IPS-NIHi7 (cell line): ENCODE results near the gene SERPINH1.

Experiments
- DNase-seq: peaks from one replicate; pipeline ENCODE4 v3.0.0; 2012; ENCODE audit warnings: mixed read lengths; ENCODE audit errors: extremely low spot score

SERPINH1 gene

DNA sequence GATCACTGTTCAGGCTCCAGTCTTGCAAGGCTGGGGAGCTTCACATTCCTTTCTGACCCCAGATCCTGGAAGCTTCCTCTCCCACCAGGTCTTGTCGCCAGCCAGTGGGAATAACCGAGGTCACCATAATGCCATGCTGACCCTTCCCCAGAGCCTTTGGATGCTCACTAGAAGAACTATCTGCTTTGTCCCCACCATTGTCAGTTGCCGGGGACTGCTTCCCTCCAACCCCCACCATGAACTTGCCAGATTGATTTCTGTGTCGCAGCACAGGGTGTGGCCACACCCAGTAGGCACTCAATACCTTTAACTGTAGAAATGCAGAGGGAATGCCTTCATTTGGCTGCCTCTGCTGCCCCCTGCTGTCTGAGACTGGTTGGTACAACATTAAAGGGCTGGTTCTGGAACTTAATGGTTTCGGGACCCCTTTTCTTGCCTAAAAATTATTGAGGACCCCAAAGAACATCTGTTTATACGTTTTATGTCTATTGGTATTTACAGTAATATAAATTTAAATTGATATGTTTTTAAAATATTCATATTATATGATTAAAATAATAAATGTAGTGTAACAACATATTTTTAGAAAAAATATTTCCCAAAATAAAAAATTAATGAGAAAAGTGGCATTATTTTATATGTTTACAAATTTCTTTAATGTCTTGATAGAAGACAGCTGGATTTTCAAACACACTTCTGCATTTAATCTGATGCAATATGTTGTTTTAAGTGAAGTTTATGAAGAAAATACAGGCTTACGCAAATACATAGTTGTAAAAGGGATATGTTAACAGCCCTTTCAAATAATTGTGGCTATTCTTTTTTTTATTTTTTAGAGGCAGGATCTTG lies 29.6 kb upstream of the SERPINH1 start:
- DNase-seq = peak; percentile 84

DNA sequence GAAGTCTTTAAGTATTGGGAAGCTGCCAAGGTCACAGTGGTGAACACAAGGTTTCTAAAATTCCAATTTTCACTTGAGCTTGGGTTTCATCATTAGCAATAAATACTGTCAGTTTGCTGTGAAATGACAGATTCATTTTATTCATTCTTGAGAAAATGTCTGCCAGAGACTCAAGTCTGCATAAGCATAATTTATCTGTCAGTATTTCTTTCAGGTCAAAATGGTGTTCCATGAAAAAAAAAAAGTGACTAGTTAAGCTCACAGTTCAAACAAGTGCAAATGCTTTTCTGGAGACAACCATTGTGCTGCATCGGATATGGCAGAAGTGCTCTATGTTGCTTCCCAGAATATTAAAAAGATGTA lies 28.2 kb upstream of the SERPINH1 start:
- no peak for DNase-seq

DNA sequence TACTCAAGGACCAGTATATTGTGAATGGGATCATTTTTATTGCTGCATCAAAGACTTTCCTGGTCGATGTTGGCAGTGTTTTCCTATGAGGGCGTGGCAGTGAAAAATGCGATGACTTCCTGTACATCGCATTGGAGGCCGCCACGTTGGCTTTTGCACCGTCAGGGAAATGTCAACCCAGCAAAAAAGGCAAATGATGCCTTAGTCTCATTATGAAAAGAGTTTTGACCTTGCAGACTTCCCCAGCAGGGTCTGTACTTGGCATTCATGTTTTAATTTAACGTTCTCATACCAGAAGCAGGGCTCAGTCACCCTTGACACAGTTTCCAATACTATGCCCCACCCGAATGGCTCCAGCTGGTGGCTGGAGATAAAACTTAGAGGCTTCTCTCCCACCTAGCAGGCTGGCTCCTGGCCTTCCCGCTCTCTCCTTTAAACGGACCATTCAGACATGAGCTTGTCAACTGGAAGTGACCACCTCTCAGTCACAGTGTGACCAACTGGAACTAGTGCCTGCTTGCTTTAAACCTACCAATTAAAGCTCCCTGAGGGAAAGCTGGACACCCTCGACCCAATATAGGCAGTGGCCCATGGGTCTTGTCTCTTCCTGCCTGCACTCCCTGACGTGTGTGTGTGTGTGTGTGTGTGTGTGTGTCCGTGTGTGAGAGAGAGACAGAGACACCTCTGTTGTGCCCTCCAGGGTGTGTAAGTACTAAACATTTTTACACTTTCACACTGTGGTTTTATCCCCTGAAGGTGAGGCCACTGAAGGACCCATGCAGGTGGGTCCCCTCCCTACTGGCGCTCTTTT lies 27.6 kb upstream of the SERPINH1 start:
- no peak for DNase-seq

DNA sequence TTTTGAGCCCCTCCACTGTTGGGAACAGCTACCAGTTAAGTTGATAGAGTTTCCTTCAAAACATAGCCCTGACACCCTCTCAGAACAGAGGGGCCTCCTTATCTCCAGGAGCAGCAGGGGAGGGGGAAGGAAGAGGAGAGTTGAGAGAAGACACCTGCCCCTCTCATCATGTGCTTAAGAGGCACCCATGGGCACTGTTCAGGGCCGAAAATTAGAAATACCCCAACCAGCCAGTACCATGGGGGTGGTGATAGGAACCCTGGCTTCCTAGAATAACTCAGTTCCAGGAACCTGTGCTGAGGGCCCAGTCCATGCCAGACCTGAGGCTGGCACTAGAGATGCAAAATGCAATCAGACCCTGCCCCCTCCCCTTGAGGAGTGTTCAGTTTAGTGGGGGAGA lies 27.0 kb upstream of the SERPINH1 start:
- DNase-seq = no peak

DNA sequence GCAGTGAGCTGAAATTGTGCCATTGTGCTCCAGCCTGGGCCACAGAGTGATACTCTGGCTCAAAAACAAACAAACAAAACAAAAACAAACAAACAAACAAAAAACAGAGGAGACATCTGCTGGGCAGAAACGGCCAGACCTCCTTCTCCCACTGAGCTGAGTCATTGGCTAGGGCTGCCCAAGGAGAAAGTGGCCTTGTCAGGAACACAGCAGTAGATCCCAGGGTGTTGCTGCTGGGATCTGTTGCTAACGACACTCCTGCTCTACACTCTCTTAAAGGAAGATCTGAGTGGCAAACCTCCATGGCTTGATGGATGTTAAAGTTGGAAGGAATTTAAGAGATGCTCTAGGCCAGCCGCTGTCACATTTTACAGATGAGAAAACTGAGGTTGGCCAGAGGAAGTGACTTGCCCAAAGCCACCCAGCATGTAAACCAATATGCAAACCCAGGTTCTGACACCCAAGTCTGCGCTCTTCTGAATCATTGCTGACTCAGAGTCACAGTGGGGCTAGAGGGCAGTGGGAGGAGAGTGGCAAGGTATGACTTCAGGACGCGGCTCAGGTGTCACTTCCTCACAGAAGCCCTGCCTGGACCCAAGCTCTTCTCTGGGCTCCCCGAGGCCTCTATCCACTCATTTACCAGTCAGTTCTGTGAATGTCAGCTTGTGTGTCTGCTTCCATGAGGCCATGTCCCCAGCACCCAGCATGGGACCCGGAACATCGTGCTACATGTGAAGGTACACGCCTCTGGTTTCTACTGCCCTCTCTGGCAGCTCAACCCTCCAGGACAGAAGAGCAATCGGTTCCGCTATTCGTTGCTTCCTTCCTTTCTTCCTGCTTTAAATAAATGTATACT lies 25.0 kb upstream of the SERPINH1 start:
- DNase-seq = no peak

DNA sequence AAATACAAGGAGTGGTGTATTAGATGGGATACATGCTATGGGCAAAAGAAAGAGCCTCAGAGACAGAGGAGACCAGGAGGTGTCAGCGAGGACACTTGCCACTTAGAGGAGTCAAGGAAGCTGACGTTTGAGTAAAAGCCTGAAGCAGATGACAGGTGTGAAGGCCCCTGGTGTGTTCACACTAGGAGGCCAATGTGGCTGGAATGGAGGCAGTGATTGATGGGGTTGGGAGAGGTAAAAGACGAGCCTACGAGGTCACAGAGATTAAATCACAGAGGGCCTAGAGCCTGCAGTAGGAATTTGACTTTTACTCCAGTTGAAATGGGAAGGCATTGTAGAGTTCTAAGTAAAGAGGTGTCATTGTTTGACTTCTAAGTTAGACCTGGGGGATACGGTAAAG lies 24.3 kb upstream of the SERPINH1 start:
- DNase-seq = no peak

DNA sequence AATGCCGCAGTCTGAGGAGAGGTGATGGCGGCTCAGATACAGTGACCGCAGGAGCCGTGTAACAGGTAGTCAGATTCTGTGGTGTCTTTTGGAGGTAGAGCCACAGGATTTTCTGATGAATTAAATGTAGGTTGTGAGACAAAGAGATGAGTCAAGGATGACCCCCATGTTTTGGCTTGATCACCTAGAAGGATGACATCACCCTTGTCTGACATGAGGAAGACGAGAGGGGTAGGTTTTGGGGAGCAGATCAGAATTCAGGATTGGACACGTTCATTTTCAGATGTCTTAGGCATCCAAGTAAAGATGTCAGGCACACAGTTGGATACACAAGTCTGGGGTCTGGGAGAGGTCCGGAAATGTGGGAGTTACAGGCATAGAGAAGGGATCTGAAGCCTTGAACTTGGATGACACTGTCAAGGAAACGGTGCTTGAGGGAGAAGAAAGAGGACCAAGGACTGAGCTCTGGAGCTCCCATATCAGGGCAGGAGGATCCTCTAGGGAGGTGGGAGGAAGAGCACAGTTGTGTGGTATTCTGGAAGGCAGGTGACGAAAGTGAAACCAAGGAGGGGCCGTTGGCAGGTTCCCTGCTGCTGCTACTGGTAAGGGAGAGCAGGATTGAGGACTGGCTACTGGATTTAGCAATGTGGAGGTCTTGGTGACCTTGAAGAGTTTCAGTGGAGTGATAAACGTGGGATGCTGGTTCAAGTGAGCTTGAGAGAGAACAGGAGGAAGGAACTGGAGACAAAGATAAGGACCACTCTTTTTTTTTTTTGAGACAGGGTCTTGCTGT lies 23.7 kb upstream of the SERPINH1 start:
- no peak for DNase-seq

DNA sequence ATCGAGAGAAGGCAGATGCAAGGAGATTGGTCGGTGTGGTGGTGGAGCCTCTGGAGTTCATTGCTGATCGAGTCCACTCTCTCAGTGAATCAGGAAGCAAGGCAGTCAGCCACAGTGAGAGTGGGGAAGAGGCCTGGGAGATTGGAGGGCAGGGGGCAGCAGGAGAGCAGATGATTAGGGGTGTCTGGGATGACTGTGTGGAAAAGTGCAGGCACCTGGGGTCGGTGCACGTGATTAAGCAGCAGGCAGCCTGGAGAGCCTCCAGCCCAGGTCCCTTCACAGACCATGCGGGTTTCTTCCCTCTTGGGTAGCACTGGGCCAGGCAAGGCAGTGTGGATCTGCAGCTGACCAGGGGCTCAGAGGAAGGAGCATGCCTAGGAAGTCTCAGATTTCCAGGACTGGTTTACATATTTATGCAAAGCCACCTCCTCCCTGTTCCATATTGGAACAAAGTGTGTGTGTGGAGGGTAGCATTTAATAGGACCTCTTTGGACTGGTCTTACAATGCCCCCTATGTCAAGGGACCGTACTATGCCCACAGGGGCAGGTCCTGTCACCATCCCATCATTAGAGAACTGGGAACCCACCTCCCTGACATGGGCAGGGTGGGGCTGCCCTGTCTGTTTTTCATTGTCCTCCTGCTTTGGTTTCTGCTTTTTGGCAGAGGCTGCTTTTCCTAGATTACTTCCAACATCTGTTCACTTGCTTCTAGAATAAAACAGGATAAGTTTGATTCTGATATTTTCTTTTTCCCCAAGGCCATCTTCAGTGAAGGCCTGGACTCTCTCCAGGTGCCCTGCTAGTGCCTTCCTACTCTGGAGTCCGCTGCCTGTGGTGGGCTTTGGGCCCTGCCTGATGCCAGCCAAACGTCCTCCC lies 22.4 kb upstream of the SERPINH1 start:
- DNase-seq = no peak

DNA sequence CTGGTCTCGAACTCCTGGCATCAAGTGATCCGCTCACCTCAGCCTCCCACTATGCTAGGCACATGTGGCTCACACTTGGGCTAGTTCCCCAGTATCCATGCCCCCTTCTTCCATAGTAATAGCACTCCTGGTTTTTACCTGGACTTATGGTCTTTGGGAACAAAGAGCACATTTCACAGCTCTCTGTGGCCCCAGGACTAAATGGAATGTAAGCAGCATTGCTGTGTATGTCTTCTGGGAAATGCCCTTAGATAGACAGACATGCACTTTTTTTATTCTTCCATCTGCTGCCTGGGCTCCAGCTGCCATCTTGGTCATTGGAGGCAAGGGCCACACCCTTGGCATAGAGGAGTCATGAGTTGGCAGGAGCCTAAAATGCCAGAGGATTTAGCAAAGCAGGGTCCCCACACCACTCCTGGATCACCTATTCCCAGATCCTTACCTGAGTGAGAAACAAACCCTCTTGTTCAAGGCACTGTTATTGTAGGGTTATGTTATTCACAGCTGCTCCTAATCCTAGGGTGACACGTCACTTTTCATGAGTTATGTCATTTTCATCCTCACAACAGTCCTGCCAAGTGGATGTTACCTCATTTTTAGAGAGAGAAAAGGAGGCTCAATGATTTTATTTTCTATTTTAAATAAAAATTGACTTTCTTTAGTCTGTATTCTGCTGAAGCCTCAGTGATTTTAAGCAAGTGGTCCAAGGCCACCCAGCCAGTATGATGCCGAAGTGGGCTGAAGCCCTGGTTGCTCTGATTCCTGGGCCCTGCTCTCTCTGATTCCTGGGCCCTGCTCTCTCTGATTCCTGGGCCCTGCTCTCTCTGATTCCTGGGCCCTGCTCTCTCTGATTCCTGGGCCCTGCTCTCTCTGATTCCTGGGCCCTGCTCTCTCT lies 20.6 kb upstream of the SERPINH1 start:
- no peak for DNase-seq

DNA sequence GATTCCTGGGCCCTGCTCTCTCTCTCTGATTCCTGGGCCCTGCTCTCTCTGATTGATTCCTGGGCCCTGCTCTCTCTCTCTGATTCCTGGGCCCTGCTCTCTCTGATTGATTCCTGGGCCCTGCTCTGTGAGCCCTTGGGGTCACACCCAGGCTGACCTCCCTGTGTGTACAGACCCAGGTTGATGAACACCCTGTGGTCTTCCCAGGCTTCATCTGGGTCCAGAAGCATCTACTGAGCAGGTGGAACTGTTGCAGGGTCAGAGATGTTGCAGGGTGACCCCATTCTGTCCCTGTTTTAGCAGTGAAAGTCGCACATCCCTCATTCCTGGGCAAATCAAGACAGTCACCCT lies 20.0 kb upstream of the SERPINH1 start:
- no peak for DNase-seq

DNA sequence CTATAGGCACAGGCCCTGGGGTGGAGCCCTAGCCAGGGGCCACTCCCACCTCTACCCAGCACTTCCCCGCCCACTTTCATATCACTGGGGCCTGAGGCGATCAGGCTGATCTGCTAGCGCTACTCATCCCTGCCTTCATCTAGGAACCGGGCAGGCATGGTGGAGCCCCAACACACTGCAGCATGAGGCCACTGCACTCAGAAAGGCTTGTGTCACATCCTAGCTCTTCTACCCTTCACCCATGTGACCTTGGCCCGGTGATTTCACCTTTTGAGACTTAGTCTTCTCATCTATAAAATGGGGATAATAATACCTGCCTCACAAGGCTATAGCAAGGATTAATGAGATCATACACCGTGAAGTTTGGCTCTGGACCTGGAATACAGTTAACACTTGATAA lies 18.2 kb upstream of the SERPINH1 start:
- DNase-seq = no peak

DNA sequence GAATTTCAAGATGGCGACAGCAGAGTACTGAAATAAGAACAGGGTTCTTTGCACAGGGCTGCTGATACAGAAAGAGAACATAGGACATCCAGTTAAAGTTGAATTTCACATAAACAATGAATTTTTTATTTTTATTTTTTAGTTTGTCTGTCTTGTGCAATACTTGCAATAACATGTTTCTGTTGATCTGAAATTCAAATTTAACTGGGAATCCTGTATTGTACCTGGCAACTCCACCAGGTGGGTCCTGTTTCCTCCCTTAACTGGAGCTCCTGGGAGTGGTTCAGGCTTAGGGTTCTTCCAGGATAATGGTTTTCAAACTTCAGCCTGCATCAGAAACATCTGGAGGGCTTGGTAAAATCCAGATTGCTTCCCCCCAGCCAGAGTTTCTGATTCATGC lies 14.9 kb upstream of the SERPINH1 start:
- DNase-seq = no peak

DNA sequence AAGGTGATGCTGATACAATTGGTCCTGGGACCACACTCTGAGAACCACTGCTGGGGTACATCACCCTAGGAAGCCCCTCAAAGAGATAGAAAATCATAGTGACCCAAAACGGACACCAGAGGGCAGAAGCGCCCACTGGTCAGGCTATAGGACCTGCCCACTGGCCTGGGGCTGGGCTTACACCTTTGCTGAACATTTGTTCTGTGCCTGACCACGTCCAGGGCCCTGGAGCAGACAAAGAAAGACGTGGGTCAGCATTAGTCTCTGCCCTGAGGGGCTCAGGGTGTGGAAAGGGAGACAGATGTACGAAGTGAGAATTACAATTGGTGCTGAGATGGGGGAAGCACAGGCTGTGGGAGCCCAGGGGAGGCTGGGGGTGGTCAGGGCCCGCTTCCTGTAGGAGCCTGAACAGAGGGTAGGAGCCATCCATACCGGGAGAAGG lies 14.4 kb upstream of the SERPINH1 start:
- DNase-seq = peak; percentile 92

DNA sequence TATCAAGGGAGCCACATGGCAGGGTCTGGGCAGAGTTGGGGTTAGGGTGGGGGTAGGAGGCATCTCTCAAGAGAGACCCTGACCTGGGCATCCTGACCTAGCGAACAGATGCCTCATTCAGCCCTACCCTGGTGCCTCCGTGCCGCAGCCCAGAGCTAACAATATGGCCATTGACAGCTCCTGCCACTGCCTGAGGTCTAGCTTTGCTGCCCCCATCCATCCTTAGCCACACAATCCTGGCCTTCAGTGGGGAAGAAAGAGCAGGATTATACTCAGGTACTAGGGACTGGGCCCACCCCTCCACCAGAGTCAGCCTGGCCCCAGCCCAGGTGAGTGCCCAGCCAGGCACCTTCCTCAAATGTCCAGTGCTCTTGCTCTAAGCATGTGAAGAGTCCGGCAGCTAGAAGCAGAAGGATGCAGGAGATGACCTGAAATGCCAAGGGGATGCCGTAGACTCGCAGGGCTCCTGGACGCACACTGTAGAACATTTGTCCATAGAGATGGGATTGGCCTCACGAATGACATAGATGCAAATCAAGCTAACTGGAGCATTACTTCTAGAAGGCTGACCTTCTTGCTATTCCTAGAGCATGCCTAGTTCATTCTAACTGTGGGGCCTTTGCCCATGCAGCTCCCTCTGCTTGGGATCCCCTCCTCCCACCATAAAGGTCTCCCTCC lies 13.3 kb upstream of the SERPINH1 start:
- no peak for DNase-seq

DNA sequence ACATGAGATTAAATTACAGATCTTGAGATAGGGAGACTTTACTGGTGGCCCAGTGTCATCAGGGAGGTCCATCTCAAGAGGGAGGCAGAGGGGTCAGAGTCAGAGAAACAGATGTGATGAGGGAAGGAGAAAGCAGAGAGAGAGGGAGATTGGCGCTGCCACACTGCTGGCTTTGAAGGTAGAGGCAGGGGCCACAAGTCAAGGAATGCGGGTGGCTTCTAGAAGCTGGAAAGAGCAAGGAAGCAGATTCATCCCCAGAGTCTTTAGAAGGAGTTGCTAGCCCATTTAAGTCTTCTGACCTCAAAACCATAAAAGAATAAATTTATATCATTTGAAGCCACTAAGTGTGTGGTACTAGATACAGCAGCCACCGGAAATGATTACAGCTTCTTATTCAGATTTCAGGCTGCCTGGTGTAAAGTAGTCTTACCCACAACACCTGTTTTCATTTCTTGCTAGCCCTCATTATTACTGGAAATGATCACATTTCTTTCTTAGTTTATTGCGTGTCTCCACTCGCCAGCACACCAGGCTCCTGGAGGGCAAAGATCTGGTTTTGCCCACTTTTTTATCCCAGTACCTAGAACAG lies 12.6 kb upstream of the SERPINH1 start:
- no peak for DNase-seq

DNA sequence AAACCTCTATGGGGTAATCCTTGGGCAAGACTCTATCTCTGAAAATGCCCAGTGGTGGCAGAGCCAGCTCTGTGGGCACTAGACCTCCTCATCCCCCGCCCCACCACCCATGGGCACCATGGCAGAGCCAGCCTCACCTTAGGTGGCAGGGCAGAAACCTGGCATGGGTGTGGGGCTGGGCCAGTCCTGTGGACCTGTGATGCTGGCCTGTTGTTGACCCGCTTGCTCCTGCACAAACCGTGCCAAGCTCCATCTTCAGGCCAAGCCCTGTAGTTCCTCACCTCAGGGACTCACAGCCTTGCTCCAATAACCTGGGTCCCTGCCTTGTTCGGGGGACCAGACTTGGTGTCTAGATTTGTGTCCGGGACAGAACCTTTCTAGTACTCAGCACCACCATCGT lies 8.9 kb upstream of the SERPINH1 start:
- no peak for DNase-seq

DNA sequence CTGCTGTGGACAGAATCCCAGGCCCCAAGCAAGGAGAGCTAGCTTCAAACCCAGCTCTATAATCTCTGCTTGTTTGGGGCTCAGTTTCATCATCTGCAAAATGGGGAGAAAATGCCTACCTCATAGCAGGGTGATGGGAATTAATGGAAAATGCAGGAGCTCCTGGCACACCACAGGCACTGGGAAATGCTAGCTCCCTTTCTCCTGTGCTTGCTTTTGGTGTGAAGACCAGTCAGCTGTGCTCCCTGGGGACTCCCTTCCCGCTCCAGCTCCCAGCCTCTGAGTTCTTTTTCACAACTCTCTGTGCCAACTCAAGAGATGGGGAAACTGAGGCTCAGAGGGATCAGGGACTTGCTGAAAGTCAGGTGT lies 8.2 kb upstream of the SERPINH1 start:
- no peak for DNase-seq

DNA sequence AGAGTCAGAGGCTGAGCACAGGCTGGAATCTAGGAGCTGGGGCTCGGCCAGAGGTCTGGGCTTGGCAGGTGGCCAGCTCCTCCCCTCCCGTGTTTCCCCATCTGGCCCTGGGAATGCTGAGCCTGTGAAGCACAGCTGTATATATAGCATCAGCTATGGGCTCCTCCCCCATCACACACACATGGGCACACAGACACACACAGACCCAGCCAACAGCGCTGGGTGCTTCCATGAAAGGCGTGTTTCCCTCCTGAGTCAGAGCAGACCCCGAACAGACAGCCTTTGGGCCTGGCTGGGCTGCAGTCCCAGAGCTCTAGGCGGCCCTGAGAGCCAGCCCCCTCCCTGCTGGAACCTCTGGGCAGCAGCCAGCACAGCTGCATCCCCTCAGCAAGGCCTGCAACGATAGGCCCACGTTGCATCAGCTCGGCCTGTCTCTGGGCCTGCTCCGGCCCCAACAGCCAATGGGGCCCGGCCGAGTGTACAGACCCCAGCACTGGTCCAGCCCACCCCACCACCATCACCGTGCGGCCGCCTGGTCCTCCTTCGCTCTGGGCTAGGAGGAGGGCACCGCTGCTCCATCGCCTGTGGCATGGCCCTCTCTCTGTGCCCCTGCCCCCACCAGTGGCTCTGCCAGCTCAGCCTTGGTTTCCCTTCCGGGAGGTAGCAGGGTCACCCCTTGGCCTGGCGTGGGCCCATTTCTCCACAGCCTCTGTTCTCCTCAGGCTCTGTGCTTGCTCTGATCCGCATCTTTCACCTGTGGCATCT lies 7.6 kb upstream of the SERPINH1 start:
- peak; percentile 82 for DNase-seq
